SW 1271 (cell line): ENCODE measurements around the gene PRDM16.

Experiments
- DNase-seq, 2 experiments: peaks; one replicate each; lab custom pipeline; 2025; lab: John Stamatoyannopoulos, UW

The PRDM16 gene

DNA sequence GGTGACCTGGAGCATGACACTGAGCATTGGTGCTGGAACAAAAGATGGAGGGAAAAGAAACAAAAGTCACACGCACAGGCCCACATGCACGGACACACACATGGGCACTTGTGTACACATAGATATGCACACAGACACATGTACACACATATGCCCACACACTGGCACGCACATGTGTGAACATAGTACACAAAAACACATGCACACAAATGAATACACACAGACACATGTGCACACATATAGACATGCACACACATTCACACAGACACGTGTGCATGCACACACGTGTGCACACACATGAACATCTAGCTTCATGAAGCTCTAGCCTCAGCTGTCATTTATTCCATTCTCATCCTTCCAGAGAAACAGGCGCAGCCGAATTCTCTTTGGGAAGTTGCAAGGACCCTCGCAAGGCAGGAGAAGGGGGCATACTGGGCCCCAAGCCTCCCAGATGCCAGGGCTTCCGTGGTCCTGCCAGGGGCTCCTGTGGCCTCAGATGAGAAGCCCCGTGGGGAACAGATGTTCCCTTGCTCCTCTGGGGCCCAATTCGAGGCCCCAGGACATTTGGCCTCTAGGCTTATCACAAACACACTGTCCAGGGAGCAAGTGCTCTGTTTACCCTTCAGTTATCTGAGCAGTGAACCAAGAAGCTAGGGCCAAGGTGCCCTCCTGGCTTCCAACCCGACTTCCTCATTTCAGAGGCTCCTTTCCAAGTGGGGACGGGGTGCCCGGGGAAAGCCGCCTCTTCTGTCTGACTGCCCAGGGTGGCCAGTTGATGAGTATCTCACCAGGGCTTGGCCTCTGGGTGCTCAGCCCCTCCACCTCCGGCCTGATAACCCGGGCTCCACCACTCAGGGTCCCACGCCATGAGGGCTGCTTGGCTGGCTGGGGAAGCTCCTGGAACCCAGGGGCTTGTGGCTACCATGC, 269.1 kb downstream of the PRDM16 start:
- DNase-seq = no peak

DNA sequence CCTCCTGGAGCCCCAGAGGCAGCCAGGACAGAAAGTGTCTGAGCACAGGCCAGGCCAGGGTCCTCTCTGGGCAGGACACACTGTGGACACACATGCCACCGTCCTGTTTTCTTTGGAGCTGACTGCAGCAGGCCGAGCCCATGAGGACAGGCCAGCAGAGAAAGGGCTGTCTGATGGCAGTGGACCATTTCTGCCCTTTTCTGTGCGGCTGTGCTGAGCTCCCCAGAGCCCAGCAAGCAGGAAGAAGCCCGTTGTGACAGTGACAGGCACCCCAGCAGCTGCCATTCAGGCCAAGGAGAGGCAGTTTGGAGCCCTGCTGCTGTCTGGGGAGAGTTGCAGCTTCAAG, 269.7 kb downstream of the PRDM16 start:
- DNase-seq = no peak

DNA sequence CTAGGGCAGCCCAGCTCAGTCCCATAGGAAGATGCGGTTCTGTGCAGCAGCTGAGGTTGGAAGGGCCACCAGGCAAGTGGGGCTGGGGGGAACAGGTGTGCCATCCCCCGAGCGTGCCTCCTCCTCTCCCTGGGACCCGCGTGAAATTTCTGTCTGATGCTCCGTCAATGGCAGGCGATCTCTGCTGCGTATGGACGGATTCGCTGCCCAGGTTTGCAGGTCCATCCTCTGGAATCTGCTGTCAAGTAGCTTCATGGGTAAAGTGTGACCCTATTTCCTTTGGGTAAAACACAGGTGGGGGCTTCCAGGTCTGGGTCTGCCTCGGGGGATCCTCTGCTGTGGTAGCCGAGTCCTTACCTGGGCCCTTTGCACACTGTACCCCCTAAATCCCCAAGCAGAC, 270.9 kb downstream of the PRDM16 start:
- DNase-seq = no peak

DNA sequence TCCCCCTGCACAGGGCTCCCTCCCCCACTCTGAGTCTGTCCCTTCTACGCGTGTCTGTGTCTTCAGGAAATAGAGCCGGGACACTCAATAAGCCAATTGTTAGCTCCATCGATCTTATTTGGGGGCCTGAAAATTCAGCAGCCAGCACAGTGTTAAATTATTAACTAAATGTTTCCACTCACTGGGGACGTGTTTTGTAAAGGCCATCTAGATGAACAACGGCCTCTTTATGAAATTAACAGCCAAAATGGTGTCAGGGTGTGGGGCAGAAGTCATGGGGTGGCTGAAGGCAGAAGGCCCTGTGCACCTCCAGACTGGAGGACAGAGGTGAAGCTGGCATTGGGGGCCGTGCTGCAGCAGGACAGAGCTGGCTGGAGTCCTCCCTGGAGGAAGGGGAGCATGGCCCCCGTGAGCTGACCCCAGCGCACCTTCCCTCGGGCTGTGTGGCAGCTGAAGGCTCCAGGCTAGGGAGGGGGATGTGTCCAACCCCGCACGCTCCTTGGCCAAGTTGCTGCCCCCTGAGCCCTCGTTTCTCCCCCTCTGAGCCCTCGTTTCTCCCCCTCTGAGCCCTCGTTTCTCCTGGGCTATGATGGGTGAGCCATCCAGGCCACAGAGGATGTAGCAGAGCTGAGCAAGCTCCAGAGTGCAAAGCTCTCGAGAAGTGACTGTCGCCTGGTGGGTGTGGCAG, 271.7 kb downstream of the PRDM16 start:
- DNase-seq = no peak

DNA sequence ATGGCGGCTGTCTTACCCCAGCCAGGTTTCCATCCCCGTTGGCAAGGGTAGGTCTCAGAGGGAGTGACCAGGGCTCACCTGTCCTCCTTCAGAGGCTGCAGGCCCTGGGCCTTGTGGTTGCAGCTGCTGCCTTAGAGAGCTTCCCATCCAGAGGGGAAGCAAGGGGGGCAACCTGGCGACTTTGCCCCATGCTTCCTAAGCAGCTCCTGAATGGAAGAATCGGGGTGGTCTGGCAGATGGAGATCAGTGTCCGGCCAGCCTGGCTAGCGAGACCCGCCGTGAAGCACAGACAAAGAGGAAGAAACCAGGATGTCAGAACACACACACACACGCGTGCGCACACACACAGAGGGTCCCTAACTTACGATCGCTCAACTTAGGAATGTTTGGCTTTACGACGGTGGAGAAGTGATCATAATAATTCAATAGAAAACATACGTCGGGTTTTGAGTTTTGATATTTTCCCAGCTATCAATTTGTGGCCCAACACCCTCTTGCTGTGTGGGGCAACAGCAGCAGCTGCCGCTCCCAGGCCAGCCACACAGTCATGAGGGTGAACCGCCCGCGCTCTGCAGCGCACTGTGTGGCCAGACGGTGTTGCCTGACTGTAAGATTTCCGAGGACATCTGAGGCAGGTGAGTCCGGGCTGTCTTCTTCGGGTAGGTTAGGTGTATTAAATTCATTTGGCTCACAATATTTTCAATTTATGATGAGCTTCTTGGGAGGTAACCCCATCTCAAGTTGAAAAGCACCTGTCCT, 272.4 kb downstream of the PRDM16 start:
- DNase-seq = no peak

DNA sequence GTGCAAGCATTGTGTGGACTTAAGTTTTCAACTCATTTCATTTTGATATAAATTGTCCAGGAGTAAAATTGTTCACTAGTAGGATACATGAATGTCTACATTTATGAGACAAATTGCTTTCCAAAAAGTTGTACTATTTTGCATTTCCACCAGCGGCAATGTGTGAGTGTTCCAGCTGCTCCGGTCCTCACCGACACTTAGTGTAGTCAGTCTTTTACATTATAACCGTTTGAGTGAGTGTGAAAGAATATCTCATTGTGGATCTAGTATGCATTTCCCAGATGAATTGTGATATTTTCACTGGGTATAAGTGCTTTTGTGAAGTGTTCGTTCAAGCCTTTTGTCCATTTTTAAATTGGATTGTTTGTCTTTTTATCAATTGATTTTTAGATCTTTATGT, 274.0 kb downstream of the PRDM16 start:
- no peak for DNase-seq

DNA sequence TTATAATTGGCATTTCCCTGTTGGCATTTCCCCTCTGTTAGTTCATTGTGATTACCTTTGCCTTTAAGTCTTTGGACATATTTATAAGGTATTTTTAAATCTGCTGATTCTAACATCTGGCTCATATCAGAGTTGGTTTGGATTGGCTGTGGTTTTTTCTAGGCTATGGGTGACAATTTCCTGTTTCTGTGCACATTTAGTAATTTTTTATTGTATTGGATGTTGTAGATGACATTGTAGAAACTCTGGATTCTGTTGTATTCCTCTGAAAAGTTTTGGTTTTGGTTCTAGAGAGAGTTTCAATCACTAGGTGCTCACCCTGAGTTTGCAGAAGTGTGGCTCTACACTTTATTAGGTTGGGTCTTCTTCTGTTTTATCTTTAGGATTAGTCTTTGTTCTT, 275.4 kb downstream of the PRDM16 start:
- no peak for DNase-seq

DNA sequence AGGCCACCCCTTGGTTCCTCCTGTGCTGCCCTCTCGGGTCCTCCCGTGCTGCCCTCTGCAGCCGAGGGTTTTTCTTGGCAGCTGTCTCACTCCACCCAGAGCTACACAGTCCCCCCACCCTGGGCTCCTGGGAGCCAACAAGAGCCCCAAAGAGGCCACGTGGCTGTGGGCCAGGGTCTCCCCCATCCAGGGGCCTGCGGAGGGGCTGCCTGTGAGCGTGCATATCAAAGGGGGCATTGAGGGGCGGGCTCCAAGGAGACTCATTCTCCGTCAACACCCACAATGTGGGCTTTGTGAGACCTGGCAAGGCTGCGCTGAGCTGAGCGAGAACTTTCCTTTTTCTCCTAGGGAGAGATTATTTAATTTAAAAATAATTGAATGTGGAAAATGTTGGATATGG, 276.8 kb downstream of the PRDM16 start:
- no peak for DNase-seq

DNA sequence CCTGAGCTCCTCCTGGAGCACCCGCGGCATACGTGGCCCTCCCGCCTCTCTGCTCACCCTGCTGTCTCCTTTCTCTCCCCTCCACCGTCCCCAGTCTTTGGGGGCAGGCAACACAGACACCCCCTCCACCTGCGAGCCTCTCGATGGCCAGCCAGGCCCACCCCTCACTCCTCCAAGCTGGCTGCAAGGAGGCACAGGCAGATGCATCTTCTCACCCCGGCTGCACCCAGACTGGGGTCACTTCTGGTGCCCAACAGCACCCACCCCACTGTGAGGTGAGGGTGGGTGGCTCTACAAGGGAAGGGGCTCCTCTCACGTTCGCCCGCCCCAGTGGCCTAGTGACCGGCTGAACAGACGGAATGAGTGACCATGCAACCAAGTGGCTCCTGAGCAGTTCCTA, 277.5 kb downstream of the PRDM16 start:
- DNase-seq = no peak

DNA sequence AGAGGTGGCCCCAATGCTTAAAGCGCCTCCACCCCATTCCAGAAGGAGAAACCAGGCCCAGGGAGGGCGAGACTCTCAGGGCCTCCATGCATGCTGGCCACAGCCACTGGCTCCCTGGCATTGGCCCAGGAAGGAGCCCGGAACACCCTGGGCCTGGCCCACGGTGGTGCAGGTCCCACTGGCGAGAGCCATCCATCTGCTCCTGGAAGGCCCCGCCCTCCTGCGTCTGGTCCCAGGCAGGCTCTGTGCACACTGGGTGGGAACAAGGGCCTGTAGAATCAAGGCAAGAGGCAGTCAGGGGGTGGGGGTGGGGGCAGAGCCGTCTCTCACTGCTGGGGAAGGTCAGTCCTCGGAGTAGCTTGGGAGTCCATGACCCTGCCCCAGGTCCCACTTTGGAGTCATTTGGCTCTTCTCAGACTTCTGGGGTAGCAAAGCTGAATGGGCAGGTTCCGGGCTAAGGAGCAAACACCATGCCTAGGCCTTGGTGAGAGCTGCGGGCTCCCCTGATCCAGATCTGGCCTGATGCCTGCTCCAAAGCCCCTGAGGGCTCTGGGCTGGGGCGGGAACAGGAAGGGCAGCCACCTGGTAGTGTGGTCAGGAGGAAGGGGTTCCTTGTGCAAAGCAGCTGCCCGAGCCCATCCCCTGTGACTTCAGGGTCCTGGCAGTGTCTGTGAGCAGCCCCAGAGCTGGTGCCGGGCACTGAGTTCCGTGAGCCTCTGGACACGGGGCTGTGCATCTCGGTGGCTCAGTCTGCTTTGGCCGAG, 278.4 kb downstream of the PRDM16 start:
- no peak for DNase-seq

DNA sequence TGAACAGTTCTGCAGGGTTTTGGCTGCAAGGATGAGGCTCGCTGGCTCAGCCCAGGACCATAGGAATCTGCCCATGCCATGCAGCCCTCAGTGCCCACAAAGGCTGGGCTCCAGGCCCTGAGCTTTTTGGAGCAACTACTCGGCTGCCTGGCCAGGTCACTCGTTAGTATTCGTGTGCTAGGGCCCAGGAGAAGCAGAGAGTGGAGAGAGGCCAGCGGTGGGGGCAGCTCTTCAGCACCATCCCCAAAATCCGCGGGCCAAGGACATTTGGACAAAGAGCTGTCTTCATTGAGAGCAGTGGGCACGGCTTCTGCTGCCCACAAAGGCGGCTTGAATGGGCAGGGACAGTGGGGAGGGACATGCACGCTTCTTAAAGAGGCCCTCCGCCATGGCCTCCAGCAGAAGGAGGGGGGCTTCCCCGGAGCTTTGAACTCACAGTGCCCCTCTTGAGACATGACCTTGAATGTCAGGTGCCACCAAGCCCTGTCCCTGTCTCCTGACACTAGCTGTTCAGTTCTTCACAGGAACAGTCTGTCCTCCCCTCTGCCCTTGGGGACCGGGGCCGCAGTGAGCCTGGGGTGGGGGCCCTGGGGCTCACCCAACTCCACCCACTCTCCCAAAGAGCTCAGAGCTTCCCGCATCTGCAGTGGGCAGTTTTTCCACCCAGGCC, 279.3 kb downstream of the PRDM16 start:
- DNase-seq = no peak

DNA sequence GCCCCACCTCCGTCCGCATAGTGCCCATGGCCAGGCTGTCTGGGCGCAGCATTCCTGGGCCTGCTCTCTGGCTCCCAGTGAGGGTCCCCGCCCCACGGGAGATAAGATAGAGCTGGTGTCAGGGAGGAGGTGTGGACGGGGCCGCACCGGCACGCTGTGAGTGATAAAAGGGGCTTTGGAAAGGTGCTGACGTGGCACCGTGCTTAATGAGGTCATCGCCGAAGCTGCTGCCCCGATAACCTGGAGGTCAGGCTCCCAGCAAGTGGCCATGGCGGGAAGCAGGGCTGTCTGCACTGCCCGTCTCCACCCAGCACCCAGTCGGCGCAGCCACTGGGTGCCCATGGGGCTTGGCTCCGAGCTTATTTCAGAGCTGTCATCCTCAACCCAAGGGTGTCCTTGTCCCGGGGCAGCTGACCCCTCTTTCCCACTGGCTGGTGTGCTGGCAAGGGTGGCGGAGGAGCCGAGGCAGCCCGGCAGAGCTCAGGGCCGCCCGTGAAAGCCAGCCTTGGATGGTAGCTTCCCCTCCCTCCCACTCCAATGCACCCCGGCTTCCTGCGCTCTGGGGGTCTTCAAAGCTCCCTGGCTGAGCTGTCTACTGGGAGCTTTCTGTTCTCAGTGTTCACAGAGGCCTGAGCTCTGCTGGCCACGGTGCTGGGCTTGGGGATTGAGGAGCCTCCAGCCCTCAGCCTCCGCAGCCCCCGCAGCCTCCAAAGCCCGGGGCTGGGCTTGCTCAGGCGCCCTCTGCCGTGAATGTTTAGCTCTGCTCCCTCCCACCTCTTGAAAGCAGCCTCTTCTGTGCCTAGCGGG, 280.4 kb downstream of the PRDM16 start:
- DNase-seq = no peak

DNA sequence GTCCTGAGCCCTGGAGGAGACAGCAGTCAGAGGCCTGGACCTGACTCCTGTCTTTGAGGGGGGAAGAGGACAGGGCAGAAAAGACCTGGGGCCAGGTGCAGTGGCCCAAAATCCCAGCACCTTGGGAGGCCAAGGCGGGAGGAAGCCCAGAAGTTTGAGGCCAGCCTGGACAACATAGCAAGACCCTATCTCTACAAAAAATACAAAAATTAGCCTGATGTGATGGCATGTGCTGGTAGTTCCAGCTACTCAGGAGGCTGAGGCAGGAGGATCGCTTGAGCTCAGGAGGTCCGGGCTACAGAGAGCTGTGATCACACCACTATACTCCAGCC, 280.9 kb downstream of the PRDM16 start:
- no peak for DNase-seq

DNA sequence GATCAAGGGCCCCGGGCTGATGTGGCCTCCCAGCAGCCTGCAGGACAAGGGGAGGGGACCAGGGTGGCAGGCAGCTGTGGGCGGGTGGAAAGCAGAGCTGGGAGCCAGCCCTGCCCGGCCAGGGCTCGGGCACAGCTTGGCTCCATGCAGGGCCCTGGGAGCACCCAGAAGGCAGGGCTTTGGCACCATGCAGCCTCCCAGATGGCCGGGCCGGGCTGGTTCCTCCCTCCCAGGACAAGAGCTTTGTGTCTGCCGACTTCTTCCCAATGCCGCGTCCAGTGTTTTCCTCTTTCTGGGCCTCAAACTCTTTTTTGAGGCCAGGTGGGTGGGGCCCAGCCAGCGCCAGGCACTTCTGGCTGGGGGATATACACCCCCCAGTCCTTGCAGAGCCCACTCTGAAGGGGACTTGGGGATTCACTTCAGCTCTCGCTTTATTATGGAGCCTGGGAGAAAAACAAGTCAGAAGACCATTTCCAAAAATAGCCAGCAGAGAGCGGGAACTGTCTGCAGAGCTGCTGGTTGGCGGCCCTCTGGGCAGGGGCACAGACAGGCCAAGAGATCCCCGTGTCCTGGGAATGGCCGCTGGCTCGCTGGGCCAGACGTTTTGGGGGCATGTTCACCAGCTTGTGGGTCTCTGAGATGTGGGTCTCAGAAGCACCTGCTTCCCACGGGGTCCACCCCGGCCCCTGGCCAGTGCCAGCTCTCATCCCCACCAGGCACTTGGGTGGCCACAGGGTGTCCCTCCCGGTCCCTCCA, 281.7 kb downstream of the PRDM16 start:
- DNase-seq = no peak

DNA sequence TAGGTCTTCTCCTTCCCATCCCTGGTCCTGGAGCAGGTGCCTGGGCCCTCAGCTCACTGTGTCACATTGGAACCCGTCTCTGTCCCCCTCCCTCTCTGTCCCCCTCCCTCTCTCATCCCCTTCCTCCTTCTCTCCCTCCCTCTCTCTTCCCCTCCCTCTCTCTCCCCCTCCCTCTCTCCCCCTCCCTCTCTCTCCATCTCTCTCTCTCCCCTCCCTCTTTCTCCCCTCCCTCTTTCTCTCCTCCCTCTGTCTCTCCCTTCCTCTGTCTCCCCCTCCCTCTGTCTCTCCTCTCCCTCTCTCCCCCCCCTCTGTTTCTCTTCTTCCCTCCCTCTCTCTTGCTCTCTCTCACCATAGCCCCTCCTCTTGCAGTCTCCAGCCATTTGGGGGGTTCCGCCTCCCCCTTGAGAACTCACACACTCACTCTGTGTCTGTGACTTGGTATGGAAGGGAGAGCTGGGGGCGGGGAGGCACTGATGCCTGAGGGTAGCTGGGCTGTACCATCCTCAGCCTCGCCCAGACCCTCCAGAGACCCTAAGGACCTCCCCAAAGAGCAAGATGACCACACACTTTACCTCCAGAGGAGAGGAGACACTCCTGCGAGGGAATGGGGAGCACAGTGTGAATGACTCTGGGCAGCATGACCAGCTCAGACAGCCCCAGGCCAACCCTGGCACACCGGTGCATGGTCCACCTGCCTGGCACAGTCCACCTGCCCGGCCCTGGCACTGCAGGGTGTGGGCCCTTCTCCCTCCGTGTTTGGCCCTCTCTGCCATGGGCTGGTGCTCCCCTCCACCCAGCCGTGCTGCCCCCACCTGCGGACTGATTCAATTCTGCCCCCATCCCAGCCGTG, 282.7 kb downstream of the PRDM16 start:
- no peak for DNase-seq

DNA sequence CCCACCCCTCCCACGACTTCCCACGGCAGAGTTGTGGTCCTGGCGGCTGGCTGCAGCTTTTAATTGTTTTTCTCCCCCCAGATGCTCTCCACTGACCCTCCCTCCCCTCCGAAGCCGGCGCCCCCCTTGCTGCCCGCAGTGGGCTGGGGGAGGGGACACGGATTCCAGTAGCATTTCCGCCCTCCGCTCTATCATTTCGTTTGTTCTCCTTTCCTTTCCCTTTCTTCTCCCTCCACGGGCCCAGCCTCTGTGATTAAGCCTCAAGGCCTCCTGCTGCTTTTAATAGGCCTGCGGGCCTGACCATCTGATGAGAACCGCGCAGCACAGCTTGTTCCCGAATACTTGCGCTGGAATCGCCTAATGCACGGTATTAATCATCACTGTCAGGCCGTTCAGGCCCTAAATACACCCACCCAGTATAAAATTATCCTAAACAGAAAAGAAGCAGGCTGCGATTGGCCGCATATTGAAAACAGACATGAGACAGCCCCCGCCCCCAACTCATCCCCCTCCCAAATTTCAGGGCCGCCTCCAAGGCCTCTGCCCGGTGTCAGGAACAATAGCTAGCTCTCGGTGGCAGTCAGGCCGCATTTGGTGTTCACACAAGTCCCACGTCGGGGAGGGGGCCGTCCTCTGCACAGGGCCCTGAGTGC, 283.4 kb downstream of the PRDM16 start:
- DNase-seq = no peak

DNA sequence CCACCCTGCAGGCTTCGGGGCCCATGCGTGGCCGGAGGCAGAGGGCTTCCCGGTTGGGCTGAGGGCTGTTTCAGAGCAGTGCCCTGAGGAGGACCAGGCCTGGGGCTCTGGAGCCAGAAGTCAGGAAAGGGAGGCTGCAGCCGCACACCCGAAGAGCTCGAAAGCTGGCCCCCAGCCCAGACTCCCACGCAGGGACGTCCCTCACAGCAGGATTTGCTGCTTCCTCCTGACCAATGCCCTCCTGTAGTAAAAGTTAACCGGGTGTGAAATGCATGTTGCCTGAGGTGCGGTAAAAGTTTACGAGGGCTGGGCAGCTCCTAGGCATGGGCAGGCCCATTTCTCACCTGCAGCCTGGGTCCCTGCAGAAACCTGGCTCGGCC, 283.9 kb downstream of the PRDM16 start:
- no peak for DNase-seq

DNA sequence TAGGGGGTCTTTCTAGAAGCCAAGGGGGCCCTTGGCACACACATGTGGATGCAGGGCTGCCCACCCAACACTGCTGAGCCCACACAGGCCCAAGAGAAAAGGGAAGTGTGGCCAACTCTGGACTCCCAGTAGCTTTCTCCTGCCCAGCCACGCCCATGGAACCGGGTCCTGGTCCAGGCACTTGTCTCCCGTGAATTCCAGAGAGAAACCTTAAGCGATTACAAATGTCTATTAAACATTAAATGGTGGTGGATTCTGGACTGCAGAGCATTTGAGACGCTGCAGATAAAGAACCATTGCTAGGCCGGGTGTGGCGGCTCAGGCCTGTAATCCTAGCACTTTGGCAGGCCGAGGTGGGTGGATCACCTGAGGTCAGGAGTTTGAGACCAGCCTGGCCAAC, 284.9 kb downstream of the PRDM16 start:
- DNase-seq = no peak

DNA sequence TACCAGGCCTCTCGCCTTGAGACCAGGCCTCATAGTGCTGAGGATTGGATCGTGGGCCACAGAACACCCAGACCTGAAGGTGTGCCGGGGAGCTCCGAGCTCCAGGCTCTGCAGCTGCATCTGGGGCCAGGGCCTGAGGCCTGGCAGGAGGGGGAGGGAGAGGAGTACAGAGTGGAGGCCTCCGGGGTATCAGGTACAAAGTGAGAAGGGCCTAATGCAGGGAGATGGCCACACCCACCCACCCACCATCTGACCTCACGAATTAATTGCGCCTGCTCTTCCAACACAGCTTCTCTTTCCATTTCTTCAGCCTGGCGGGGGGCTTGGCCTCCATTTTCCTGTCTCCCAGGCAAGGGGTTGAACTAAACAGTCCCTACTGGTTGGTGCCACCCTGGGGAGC, 286.1 kb downstream of the PRDM16 start:
- no peak for DNase-seq
